IMR-90 (cell line): ENCODE results near the gene SRXN1.

ENCODE experiments used
- BHLHE40 ChIP-seq: fragments of 150-350 bp; IDR thresholded peaks from 2 replicates; pipeline ENCODE4 v1.6.1; 2016; ENCODE audit warnings: mild to moderate bottlenecking, low read depth, low read length
- CHD1 ChIP-seq: IDR thresholded peaks from 2 replicates; pipeline ENCODE4 v1.6.1; 2012; ENCODE audit warnings: low read depth, low read length, improper control_type of control experiment
- MAFK ChIP-seq: IDR thresholded peaks from 2 replicates; pipeline ENCODE4 v1.6.1; 2012; ENCODE audit warnings: low read depth, low read length, improper control_type of control experiment
- MAZ ChIP-seq: IDR thresholded peaks from 2 replicates; pipeline ENCODE4 v1.6.1; 2012; ENCODE audit warnings: low read depth, mild to moderate bottlenecking, low read length, improper control_type of control experiment, moderate library complexity, borderline replicate concordance
- MXI1 ChIP-seq: IDR thresholded peaks from 2 replicates; pipeline ENCODE4 v1.6.1; 2012; ENCODE audit warnings: low read depth, mild to moderate bottlenecking, low read length, moderate library complexity, borderline replicate concordance
- POLR2A ChIP-seq: IDR thresholded peaks from 2 replicates; pipeline ENCODE4 v1.6.1; 2012; ENCODE audit warnings: mild to moderate bottlenecking, low read depth, low read length
- RAD21 ChIP-seq: IDR thresholded peaks from 2 replicates; pipeline ENCODE4 v1.6.1; 2012; ENCODE audit warnings: low read length, improper control_type of control experiment
- SMC3 ChIP-seq: fragments of 150-350 bp; IDR thresholded peaks from 2 replicates; pipeline ENCODE4 v1.6.1; 2016; ENCODE audit warnings: low read depth, mild to moderate bottlenecking, antibody characterized with exemption, low read length, moderate library complexity
- USF2 ChIP-seq: fragments of 150-350 bp; IDR thresholded peaks from 2 replicates; pipeline ENCODE4 v1.6.1; 2017; ENCODE audit warnings: mild to moderate bottlenecking, antibody characterized with exemption, low read length, low read depth
- TF ChIP-seq, protein P1 (sequence below): conservative IDR thresholded peaks from 2 replicates; pipeline ENCODE4 v1.5.1; 2012; ENCODE audit warnings: mild to moderate bottlenecking, low read depth, low read length, improper control_type of control experiment
- TF ChIP-seq, protein P2 (sequence below): fragments of 150-350 bp; IDR thresholded peaks from 2 replicates; pipeline ENCODE4 v1.6.1; 2016; ENCODE audit warnings: low read depth, mild to moderate bottlenecking, low read length, moderate library complexity, borderline replicate concordance

GRCh38 chr20:687468-688203 is 34.6 kb upstream of the SRXN1 start:
- TF ChIP-seq RAD21 (no peak), POLR2A (no peak), USF2 (no peak), MXI1 (no peak), MAZ (no peak), MAFK (no peak), SMC3 (no peak), BHLHE40 (no peak), CHD1 (no peak)
- TF ChIP-seq, protein P1, sequence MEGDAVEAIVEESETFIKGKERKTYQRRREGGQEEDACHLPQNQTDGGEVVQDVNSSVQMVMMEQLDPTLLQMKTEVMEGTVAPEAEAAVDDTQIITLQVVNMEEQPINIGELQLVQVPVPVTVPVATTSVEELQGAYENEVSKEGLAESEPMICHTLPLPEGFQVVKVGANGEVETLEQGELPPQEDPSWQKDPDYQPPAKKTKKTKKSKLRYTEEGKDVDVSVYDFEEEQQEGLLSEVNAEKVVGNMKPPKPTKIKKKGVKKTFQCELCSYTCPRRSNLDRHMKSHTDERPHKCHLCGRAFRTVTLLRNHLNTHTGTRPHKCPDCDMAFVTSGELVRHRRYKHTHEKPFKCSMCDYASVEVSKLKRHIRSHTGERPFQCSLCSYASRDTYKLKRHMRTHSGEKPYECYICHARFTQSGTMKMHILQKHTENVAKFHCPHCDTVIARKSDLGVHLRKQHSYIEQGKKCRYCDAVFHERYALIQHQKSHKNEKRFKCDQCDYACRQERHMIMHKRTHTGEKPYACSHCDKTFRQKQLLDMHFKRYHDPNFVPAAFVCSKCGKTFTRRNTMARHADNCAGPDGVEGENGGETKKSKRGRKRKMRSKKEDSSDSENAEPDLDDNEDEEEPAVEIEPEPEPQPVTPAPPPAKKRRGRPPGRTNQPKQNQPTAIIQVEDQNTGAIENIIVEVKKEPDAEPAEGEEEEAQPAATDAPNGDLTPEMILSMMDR: no peak
- TF ChIP-seq, protein P2, sequence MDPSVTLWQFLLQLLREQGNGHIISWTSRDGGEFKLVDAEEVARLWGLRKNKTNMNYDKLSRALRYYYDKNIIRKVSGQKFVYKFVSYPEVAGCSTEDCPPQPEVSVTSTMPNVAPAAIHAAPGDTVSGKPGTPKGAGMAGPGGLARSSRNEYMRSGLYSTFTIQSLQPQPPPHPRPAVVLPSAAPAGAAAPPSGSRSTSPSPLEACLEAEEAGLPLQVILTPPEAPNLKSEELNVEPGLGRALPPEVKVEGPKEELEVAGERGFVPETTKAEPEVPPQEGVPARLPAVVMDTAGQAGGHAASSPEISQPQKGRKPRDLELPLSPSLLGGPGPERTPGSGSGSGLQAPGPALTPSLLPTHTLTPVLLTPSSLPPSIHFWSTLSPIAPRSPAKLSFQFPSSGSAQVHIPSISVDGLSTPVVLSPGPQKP: no peak
